Stomach (tissue), 4 donors: Measurements from ENCODE around the gene C8B.

ENCODE experiments used
- CTCF ChIP-seq, 7 experiments: fragments of 450-650 bp in 4 of 7; fragments of 200-600 bp in 3 of 7; sonication (generic) in 3 of 7; IDR thresholded peaks; one replicate each; pipeline ENCODE4 v1.5.1; 2016 to 2019; ENCODE audit warnings: antibody characterized with exemption in 7 of 7, control low read depth in 2 of 7, mild to moderate bottlenecking in 1 of 7
- EP300 ChIP-seq: sonication (generic); formaldehyde crosslinking; IDR thresholded peaks from one replicate; pipeline ENCODE4 v1.6.1; 2017; ENCODE audit warnings: antibody characterized with exemption
- POLR2A ChIP-seq, 4 donors: fragments of 450-650 bp; IDR thresholded peaks; one replicate each; pipeline ENCODE4 v1.6.1; 2016; ENCODE audit warnings: antibody characterized with exemption in 4 of 4, control low read depth in 2 of 4, mild to moderate bottlenecking in 1 of 4, moderate library complexity in 1 of 4

GRCh38 chr1:56881417-56881816 is 84.4 kb downstream of the C8B start:
- TF ChIP-seq CTCF (IDR thresholded peaks at IDR 0.05) (no peak), EP300 (no peak), POLR2A (IDR thresholded peaks at IDR 0.05) (no peak)
